Activated CD8-positive, alpha-beta memory T cell treated with anti-CD3 and anti-CD28 coated beads, Interleukin-2, amount 50 U/mL, for 24 hours (primary cell): Measurements from ENCODE around the gene PKP1.

Experiments used
- DNase-seq: peaks from one replicate; pipeline ENCODE4 v3.0.0-alpha.2; 2020; ENCODE audit errors: extremely low read depth

The PKP1 gene

DNA sequence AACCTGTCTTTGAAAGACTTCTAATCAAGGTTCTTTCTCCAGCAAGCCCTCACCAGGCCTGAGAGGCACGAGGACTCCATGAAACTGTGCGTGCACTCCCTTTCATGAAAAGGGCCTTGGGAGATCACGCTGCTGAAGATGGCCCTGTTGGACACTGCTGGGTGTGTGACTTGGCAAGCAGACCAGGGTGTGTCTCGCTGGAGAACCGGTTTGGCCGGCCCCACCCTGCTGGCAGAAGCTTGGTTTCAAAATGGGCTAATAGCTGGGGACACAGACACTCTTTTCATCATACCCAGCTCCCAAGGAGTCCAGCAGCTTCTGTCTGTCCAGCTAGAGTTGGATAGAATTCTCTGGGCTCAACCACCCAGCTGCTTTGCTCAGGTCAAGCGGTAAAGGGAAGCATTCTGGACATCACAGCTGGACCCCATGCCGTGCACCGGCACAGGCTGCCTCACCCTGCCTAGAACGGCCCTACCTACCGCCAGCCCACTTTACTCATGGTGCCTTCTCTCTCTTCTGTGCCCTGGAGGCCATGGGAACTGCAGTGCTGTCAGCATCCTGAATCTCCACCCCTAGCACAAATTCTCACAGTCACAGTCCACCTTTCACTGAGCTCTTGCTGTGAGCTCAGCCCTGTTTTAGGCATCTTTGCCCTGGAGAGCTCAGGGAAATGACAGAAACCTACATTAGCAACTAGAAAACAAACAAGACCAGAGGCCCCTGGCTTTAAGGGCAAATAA, 24.6 kb downstream of the PKP1 start:
- DNase-seq = no peak

DNA sequence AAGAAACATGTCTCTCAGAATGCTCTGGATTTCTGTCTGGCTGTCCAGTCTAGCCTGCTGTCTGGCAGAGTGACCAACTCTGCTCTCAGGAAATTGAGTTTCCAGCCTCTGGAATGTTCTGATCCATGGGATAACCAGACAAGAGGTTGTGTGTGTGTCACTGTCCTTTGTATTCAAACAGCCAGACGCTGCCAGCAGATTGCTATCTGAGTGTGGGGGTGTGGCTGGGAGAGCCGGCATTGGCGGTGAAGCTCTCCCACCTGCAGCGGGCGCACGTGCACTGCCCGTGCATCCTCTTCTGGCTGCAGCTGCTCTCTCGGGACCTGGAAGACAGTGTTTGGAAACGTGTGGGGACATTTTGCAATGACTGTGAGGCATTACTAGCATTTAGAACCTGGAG, 26.1 kb downstream of the PKP1 start:
- DNase-seq = no peak

GRCh38 chr1:201310251-201310985, 27.1 kb downstream of the PKP1 start:
- DNase-seq = no peak

DNA sequence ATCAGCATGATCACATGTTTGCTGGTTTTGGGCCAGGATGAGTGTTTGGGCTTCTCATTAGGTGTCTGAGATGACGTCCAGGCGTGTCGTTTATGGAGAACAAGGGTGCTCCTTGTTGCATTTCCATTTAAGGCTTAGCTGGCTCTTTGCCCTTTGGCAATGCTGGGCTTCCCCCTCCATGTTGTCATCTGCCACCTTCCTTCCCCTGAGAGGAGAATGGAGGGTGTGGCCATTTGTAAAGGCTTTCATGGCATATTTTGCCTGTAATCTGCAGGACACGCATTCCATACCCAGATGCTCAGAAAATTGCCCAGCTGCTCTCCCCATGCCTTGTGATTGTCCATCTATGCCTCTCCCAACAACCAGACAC, 27.7 kb downstream of the PKP1 start:
- DNase-seq = no peak

GRCh38 chr1:201311356-201312011, 28.2 kb downstream of the PKP1 start:
- no peak for DNase-seq

DNA sequence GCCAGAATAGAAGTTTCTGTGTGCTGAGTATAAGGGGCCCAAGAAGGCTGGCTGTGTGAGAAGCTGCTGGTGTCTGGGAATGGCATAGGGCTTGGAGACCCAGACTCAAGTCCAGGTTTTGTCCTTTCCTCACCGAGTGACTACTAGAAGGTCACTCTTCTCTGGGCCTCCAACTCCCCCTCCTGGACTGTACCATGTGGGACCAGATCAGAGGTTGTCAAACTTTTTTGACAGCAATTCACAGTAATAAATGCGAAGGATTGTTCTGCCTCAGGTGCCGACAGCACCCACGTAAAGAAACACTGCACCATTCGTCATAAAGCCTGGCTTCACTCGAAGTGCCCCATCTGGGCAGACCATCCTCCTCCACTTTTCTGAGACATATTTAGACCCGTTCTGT, 29.0 kb downstream of the PKP1 start:
- no peak for DNase-seq

DNA sequence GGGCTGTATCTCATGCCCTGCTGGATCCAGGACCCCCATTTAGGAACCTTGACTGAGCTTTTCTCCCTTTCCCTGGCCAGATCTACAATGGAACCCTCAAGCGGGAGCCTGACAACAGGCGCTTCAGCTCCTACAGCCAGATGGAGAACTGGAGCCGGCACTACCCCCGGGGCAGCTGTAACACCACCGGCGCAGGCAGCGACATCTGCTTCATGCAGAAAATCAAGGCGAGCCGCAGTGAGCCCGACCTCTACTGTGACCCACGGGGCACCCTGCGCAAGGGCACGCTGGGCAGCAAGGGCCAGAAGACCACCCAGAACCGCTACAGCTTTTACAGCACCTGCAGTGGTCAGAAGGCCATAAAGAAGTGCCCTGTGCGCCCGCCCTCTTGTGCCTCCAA, 29.8 kb downstream of the PKP1 start:
- no peak for DNase-seq

DNA sequence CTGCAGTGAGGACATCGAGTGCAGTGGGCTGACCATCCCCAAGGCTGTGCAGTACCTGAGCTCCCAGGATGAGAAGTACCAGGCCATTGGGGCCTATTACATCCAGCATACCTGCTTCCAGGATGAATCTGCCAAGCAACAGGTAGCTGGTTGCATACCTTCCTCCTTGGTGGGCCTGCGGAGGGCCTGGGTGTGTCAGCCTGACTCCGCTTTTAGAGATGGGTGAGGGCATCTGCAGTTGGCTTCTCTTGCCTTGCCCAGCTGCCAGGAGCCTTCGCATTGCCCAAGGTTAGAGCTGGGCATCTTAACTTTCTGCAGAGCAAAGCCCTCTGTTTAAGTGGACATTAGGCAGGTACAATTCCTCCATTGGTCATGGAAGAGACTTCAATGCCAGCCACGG, 33.2 kb downstream of the PKP1 start:
- DNase-seq = no peak

DNA sequence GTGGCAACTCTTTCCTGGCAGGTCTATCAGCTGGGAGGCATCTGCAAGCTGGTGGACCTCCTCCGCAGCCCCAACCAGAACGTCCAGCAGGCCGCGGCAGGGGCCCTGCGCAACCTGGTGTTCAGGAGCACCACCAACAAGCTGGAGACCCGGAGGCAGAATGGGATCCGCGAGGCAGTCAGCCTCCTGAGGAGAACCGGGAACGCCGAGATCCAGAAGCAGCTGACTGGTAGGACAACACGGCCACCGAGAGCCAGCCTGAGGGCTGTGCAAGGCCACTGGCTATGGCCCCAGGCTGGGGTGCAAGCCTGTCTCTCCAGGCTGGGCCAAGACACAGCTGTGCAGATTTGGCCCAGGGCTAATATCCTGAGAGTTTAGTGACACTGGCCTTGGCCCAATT, 34.2 kb downstream of the PKP1 start:
- DNase-seq = no peak

DNA sequence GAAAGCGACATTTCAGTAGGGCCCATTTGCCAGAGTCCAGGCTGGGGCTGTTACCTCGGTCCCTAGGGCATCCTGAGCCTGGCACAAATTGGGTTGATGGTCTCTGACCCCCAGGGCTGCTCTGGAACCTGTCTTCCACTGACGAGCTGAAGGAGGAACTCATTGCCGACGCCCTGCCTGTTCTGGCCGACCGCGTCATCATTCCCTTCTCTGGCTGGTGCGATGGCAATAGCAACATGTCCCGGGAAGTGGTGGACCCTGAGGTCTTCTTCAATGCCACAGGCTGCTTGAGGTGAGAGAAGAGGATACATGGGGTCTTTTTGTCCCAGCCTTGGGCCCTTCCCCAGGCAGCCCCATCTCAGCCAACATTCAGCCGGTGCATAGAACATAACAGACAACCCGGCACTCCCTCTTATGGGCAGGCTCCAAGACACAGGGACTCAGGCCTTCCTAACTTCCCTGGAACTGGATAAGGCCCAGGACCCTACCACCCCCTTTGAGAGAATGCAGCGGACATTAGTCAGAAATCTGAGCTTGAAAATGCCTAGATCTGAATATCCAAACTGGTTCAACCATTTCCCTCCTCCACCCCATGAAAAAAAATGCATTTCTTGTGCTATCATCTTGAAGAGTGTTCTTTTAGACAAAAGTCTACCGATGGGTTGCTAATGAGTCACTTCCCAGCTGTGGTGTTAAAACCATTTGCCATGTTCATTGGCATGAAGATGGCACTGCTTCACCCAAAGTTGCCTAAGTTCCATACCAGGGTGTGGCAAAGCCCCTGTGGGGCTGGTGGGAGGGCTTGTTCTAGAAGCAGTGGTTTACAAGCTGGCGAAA, 35.4 kb downstream of the PKP1 start:
- no peak for DNase-seq

DNA sequence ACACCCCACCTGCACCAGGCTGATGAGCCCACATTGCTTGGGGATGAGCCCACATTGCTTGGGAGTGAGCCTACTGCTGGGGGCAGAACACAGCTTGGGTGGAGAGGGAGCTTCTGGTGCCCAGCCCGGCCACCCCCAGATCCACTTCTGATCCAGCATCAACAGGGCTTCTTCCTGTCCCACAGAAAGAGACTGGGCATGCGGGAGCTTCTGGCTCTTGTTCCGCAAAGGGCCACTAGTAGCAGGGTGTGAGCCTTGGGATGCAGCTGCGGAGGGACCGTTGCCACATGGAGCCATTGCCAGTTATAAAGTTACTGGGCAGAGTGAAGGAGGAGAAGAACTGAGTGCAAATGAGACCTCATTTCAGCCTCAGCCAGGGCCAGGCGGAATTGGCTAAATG, 36.3 kb downstream of the PKP1 start:
- DNase-seq = no peak

GRCh38 chr1:201320168-201320788, 37.0 kb downstream of the PKP1 start:
- DNase-seq = no peak

- DNase-seq = no peak
Measured at GRCh38 chr1:201321826-201322390, 38.6 kb downstream of the PKP1 start.

- no peak for DNase-seq
Measured at GRCh38 chr1:201322653-201323510, 39.6 kb downstream of the PKP1 start.

DNA sequence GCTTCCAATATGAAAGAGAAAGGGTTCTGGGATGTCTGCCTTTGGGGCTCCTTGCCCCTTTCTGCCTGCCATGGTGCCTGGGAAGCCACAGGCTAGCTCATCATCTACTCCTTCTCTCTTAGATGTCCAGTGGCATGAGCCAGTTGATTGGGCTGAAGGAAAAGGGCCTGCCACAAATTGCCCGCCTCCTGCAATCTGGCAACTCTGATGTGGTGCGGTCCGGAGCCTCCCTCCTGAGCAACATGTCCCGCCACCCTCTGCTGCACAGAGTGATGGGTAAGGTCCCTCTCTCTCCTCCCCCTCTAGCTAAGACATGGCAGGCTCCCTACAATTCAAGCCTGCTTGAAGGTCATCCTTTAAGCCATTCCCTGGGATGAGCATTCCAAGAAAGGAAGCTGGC, 41.0 kb downstream of the PKP1 start:
- DNase-seq = no peak

GRCh38 chr1:201324821-201325677, 41.7 kb downstream of the PKP1 start:
- no peak for DNase-seq

DNA sequence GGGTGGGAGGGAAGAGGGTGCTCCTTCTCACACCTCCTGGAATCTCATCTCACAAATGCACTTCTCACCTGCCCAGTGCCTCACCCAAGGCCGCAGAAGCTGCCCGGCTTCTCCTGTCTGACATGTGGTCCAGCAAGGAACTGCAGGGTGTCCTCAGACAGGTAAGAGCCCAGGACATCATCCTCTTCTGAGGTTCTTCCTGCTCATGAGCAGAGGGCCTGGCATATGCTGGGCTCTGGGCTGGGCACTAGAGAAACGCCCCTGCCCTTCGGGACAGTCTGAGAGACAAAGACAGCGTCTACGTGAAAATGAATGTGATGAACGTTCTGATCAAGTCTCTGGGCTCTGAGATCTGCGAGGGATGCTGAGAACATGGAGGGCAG, 42.4 kb downstream of the PKP1 start:
- DNase-seq = no peak

- DNase-seq = no peak
Measured at GRCh38 chr1:201326710-201327109, 43.4 kb downstream of the PKP1 start.

DNA sequence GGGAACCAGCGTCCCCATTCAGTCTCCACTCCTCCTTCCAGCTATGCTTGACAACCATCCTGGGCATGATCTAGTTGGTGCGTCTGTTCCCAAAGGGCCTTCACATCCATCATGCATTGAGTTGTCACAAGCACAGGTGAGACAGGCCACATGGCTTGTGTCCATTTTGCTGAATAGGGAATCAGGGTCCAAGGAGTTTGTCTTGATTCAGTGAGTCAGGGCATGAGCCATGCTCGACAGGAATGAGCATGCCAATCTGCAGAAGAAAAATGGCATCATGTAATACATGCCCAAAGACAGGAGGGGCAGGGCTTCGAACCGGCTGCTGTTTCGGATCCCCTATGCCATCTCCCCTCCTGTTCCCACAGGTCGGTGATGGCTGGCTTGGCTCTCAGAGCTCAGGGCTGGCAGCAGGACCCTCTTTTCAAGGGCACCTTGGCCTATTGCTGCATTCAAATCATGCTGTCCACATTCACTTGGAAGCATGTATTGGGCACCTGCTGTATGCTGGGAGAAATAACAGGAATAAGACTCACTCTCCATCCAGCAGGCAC, 44.5 kb downstream of the PKP1 start:
- no peak for DNase-seq
